Large intestine (tissue), 3 donors: ENCODE data around the gene RPS27. TPM values are rescaled to one million over a fixed set of nuclear protein-coding genes. Genes with fewer than 3 reads are reported as not detected.
"Not testable (repeated sequence)": the region's sequence is repeated elsewhere in the genome, so short reads cannot be mapped to it uniquely, and the experiment has no call there.

Experiments used
- DNase-seq, 2 donors: peaks; one replicate each; pipeline versions ENCODE4 v3.0.0 to v3.0.0-alpha.2; 2013
- H3K27ac ChIP-seq: one replicate; pipeline ENCODE4 v1.5.1; 2013; ENCODE audit warnings: low read length
- H3K27me3 ChIP-seq: 2 replicates; pipeline ENCODE4 v1.6.1; 2013; ENCODE audit warnings: low read length; ENCODE audit not compliant: control insufficient read depth, insufficient read depth
- H3K36me3 ChIP-seq: 2 replicates; pipeline ENCODE4 v1.6.1; 2013; ENCODE audit warnings: low read length; ENCODE audit not compliant: control insufficient read depth, insufficient read depth
- H3K4me1 ChIP-seq: one replicate; pipeline ENCODE4 v1.6.1; 2013; ENCODE audit warnings: low read length; ENCODE audit not compliant: control insufficient read depth, insufficient read depth
- H3K4me3 ChIP-seq: one replicate; pipeline ENCODE4 v1.5.1; 2013; ENCODE audit warnings: low read length
- H3K9me3 ChIP-seq: one replicate; pipeline ENCODE4 v1.6.1; 2013; ENCODE audit warnings: mild to moderate bottlenecking, low read depth, low read length, moderate library complexity; ENCODE audit not compliant: control insufficient read depth
- WGBS: methylation state at CpG from one replicate; pipeline ENCODE4 v1.1.5; 2013; ENCODE audit warnings: low lambda C conversion rate; ENCODE audit not compliant: insufficient coverage; 5-methylcytosine and 5-hydroxymethylcytosine counted together
- polyA plus RNA-seq: library from polyadenylated mRNA; unstranded; fragments of 120-200 nt; gene quantifications from one replicate; pipeline ENCODE4 v1.2.1, GENCODE V29; 2013

RPS27 gene
- polyA plus RNA-seq, 1 donor, result 5,987 TPM

- H3K27ac ChIP-seq, result no peak overlapping the region
- peaks cover 8% of the 10 kb centered on the region for H3K4me1 ChIP-seq
- H3K36me3 ChIP-seq, result peaks cover 16% of the 10 kb centered on the region
- no peaks in the 10 kb centered on the region for H3K9me3 ChIP-seq
- H3K27me3 ChIP-seq, result no peaks in the 10 kb centered on the region
- WGBS, result 71% methylated on average over 1 of the region's 6 CpGs
- H3K4me3 ChIP-seq, result no peak overlapping the region
- no peak for DNase-seq
These were observed 6.3 kb upstream of the RPS27 start for GRCh38 chr1:153984123-153984894.

GRCh38 chr1:153985341-153985912, 5.1 kb upstream of the RPS27 start:
- Histone ChIP-seq H3K36me3 (peaks cover 16% of the 10 kb centered on the region), H3K4me3 (peak overlapping the region; percentile 71), H3K27ac (peak overlapping the region; percentile 67), H3K9me3 (no peaks in the 10 kb centered on the region), H3K4me1 (peaks cover 8% of the 10 kb centered on the region), H3K27me3 (no peaks in the 10 kb centered on the region)
- DNase-seq, result peak in 1 of 2 donors; percentile 40
- WGBS, result 17% methylated on average over 5 of the region's 7 CpGs

GRCh38 chr1:153985941-153986761, 4.4 kb upstream of the RPS27 start, which contains the start of gene RAB13:
TSS of gene RAB13 (minus strand) at chr1:153986339. CDS start at chr1:153986236, 103 bp downstream.
- 0% methylated on average over 3 of the region's 32 CpGs for WGBS
- peaks cover 8% of the 10 kb centered on the region for H3K4me1 ChIP-seq
- DNase-seq, result peak; percentile 72 to 79
- peaks cover 15% of the 10 kb centered on the region for H3K36me3 ChIP-seq
- no peaks in the 10 kb centered on the region for H3K9me3 ChIP-seq
- H3K4me3 ChIP-seq, result peak within 1 kb of the TSS; percentile 71
- no peaks in the 10 kb centered on the region for H3K27me3 ChIP-seq
- peak within 1 kb of the TSS; percentile 89 for H3K27ac ChIP-seq

- peaks cover 12% of the 10 kb centered on the region for H3K36me3 ChIP-seq
- no peaks in the 10 kb centered on the region for H3K9me3 ChIP-seq
- no peak for DNase-seq
- no peak overlapping the region for H3K27ac ChIP-seq
- peaks cover 15% of the 10 kb centered on the region for H3K4me1 ChIP-seq
- 67% methylated on average over 1 of the region's 8 CpGs for WGBS
- no peaks in the 10 kb centered on the region for H3K27me3 ChIP-seq
- H3K4me3 ChIP-seq, result no peak overlapping the region
These were observed 2.9 kb upstream of the RPS27 start for GRCh38 chr1:153987621-153988020.

GRCh38 chr1:153991151-153991630, 629 bp downstream of the RPS27 start:
- Histone ChIP-seq H3K27ac (peak overlapping the region; percentile 52), H3K4me3 (peak overlapping the region; percentile 73), H3K4me1 (peaks cover 7% of the 10 kb centered on the region), H3K27me3 (no peaks in the 10 kb centered on the region), H3K36me3 (peaks cover 24% of the 10 kb centered on the region), H3K9me3 (no peaks in the 10 kb centered on the region)
- no peak for DNase-seq
- WGBS, result no CpG with 5 or more reads among the region's 9 CpGs

- H3K9me3 ChIP-seq, result no peaks in the 10 kb centered on the region
- H3K27ac ChIP-seq, result no peak overlapping the region
- H3K4me3 ChIP-seq, result peak overlapping the region; percentile 73
- DNase-seq, result no peak
- peaks cover 24% of the 10 kb centered on the region for H3K36me3 ChIP-seq
- peaks cover 7% of the 10 kb centered on the region for H3K4me1 ChIP-seq
- no peaks in the 10 kb centered on the region for H3K27me3 ChIP-seq
- WGBS, result no CpG with 5 or more reads among the region's 2 CpGs
These were observed 1.2 kb downstream of the RPS27 start for GRCh38 chr1:153991806-153992205.

GRCh38 chr1:153995202-153995601, 4.6 kb downstream of the RPS27 start:
- H3K27ac ChIP-seq, result no peak overlapping the region
- DNase-seq, result no peak
- H3K9me3 ChIP-seq, result no peaks in the 10 kb centered on the region
- H3K36me3 ChIP-seq, result peaks cover 24% of the 10 kb centered on the region
- no peaks in the 10 kb centered on the region for H3K27me3 ChIP-seq
- WGBS, result no CpG with 5 or more reads among the region's 3 CpGs
- no peak overlapping the region for H3K4me3 ChIP-seq
- peaks cover 7% of the 10 kb centered on the region for H3K4me1 ChIP-seq

GRCh38 chr1:153995640-153996039, 5.1 kb downstream of the RPS27 start:
- 100% methylated on average over 2 of the region's 11 CpGs for WGBS
- peaks cover 7% of the 10 kb centered on the region for H3K4me1 ChIP-seq
- H3K9me3 ChIP-seq, result no peaks in the 10 kb centered on the region
- DNase-seq, result no peak
- H3K4me3 ChIP-seq, result no peak overlapping the region
- peaks cover 24% of the 10 kb centered on the region for H3K36me3 ChIP-seq
- no peak overlapping the region for H3K27ac ChIP-seq
- H3K27me3 ChIP-seq, result no peaks in the 10 kb centered on the region

- H3K27me3 ChIP-seq, H3K27ac ChIP-seq, H3K9me3 ChIP-seq, H3K4me3 ChIP-seq, H3K4me1 ChIP-seq, DNase-seq: not testable (repeated sequence)
- peaks cover 21% of the 10 kb centered on the region for H3K36me3 ChIP-seq
- 96% methylated on average over 4 of the region's 10 CpGs for WGBS
These were observed 6.3 kb downstream of the RPS27 start for GRCh38 chr1:153996882-153997281.

GRCh38 chr1:154000420-154000819, 9.9 kb downstream of the RPS27 start:
- no peak for DNase-seq
- Histone ChIP-seq H3K36me3 (no peaks in the 10 kb centered on the region), H3K4me1 (peaks cover 4% of the 10 kb centered on the region), H3K9me3 (no peaks in the 10 kb centered on the region), H3K4me3 (no peak overlapping the region), H3K27ac (no peak overlapping the region), H3K27me3 (no peaks in the 10 kb centered on the region)
- 94% methylated on average over 2 of the region's 4 CpGs for WGBS
